ENCODE data around the gene SEL1L2. TPM values are rescaled to one million over a fixed set of nuclear protein-coding genes. Genes with fewer than 3 reads are reported as not detected.
A peak's percentile ranks its signal among the peaks of the same experiment; 100 is the strongest.

The SEL1L2 gene
- total and polyA plus RNA-seq, 7 donors, result 0.36 to 1.5 (median 0.80) TPM

DNA sequence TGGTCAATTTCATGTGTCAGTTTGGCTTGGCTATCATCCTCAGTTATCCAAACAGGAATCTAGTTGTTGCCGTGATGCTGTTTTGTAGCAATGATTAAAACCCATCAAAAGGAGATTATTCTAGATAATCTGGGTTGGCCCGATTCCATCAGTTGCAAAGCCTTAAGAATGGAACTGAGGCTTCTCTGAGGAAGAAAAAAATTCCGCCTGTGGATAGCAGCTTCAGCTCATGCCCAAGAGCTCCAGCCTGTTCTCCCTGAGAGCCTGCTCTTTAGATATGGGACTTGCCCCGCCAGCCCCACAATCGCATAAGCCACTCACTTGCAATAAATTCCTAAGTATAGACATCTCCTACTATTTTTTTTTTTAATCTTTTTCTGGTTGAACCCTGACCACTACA lies 61.5 kb downstream of the SEL1L2 start:
- Histone ChIP-seq H3K4me3 (no peak overlapping the region), H3K27me3 (ENCODE audit: insufficient read depth in 3 of 3, low read length in 2 of 3) (no peaks in the 10 kb centered on the region), H3K36me3 (ENCODE audit: insufficient read depth in 1 of 2, low read depth in 1 of 2) (no peaks in the 10 kb centered on the region), H3K9me3 (no peaks in the 10 kb centered on the region), H3K4me1 (no peaks in the 10 kb centered on the region), H3K27ac (no peak overlapping the region)
- ATAC-seq, result no peak
- TF ChIP-seq, protein P1, sequence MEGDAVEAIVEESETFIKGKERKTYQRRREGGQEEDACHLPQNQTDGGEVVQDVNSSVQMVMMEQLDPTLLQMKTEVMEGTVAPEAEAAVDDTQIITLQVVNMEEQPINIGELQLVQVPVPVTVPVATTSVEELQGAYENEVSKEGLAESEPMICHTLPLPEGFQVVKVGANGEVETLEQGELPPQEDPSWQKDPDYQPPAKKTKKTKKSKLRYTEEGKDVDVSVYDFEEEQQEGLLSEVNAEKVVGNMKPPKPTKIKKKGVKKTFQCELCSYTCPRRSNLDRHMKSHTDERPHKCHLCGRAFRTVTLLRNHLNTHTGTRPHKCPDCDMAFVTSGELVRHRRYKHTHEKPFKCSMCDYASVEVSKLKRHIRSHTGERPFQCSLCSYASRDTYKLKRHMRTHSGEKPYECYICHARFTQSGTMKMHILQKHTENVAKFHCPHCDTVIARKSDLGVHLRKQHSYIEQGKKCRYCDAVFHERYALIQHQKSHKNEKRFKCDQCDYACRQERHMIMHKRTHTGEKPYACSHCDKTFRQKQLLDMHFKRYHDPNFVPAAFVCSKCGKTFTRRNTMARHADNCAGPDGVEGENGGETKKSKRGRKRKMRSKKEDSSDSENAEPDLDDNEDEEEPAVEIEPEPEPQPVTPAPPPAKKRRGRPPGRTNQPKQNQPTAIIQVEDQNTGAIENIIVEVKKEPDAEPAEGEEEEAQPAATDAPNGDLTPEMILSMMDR (IDR thresholded peaks at IDR 0.05), result no peak
- intact Hi-C loops (cut with DNase I), result no loop called here
- no peak for DNase-seq
- WGBS, 3 donors, result 58 to 66% (median 61%) methylated on average over 5 of the region's 5 CpGs

DNA sequence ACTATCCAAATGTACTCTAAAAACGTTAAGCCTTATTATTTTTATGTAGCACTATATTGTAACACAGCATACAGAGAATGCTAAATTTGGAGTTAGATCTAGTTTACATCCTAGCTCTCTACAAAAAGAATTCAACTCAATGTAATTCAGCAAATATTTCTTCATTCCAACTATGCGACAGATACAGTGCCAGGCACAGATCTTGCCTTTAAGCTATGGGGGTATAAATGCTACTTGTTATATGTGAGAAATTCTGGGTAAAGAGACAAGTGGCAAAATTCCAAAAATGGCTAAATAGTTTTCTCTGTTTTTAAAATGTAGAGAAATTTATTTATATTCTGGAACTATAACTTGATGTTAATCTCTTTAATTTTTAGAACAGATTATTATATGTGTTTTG lies 63.2 kb downstream of the SEL1L2 start:
- Histone ChIP-seq H3K27ac (no peak overlapping the region), H3K27me3 (ENCODE audit: insufficient read depth in 3 of 3, low read length in 2 of 3) (no peaks in the 10 kb centered on the region), H3K9me3 (no peaks in the 10 kb centered on the region), H3K4me3 (no peak overlapping the region), H3K4me1 (no peaks in the 10 kb centered on the region), H3K36me3 (ENCODE audit: insufficient read depth in 1 of 2, low read depth in 1 of 2) (no peaks in the 10 kb centered on the region)
- TF ChIP-seq, protein P1 (IDR thresholded peaks at IDR 0.05), result no peak
- DNase-seq, result no peak
- WGBS, 3 donors, result 35 to 54% (median 46%) methylated on average over 2 of the region's 2 CpGs
- intact Hi-C loops (cut with DNase I), result no loop called here
- ATAC-seq, result no peak

DNA sequence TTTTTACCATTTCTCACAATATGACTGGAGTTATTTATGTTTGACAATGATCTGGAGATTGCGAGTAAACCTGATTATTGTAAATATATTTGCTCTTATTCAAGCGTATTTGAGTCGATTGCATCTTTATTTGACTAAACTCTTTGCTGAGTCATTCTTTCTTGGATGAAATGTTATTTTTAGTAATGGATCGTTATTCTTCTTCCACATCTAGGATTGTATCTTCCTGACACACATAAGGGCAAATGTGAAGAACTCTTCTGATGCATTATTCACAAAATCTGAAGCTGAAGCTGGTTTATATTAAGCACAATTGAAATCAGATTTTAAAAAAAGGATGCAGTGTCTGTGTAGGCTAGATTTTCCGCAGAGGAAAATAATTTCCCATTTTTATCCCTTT lies 68.2 kb downstream of the SEL1L2 start:
- no peak overlapping the region for H3K4me3 ChIP-seq
- H3K36me3 ChIP-seq (ENCODE audit: insufficient read depth in 1 of 2, low read depth in 1 of 2), result no peaks in the 10 kb centered on the region
- no peak for DNase-seq
- intact Hi-C loops (cut with DNase I), result no loop called here
- H3K27ac ChIP-seq, result no peak overlapping the region
- TF ChIP-seq, protein P1 (IDR thresholded peaks at IDR 0.05), result no peak
- H3K4me1 ChIP-seq, result no peaks in the 10 kb centered on the region
- no peaks in the 10 kb centered on the region for H3K9me3 ChIP-seq
- no peak for ATAC-seq
- H3K27me3 ChIP-seq (ENCODE audit: insufficient read depth in 3 of 3, low read length in 2 of 3), result no peaks in the 10 kb centered on the region
- 72 to 81% (median 77%) methylated on average over 5 of the region's 5 CpGs for WGBS, 3 donors

DNA sequence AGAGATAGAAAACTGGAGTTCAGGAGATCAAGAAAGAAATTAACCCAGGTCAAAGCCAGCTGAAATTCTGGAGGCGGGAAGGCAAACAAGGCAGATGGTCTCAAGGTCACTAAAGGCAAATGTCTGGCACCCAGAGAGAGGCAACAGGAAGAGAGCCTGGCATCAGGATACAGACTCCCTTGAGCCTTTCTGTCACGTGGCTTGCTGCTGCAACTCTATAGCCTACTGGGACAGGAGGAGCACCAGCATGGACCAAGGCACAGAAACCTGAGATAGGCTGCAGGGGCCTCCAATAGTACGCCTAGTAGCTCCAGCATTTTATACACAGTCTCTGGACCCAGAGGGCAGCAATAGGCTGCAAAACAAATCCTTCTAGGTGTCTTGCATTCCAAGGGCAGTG lies 75.1 kb downstream of the SEL1L2 start:
- TF ChIP-seq, protein P1 (IDR thresholded peaks at IDR 0.05), result no peak
- no peaks in the 10 kb centered on the region for H3K36me3 ChIP-seq (ENCODE audit: insufficient read depth in 1 of 2, low read depth in 1 of 2)
- no peak overlapping the region for H3K27ac ChIP-seq
- no peaks in the 10 kb centered on the region for H3K4me1 ChIP-seq
- WGBS, 3 donors, result 21 to 25% (median 24%) methylated on average over 3 of the region's 3 CpGs
- DNase-seq, result no peak
- H3K27me3 ChIP-seq (ENCODE audit: insufficient read depth in 3 of 3, low read length in 2 of 3), result no peaks in the 10 kb centered on the region
- intact Hi-C loops (cut with DNase I), result no loop called here
- H3K4me3 ChIP-seq, result no peak overlapping the region
- no peaks in the 10 kb centered on the region for H3K9me3 ChIP-seq
- ATAC-seq, result peak in 2 of 4 donors; percentile 51 to 80

DNA sequence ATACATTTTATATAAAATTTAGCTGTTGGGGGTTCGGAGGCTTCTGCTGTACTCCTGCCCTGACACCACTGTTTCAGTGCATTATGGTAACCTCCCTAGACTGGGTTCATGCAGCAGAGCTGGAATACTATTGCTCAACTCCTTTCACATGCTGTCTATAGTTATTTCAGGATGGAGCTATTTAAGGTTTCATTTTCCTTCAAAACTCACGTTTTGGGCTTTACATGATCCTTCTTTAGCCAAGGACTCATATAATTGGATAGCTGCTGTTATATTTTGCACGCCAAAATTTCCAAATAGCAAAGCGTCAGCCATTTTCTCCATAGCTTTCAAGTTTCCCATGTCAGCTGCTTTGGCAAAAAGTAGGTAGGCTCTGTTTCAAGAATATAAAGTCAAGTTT lies 76.8 kb downstream of the SEL1L2 start:
- TF ChIP-seq, protein P1 (IDR thresholded peaks at IDR 0.05), result no peak
- H3K27ac ChIP-seq, result no peak overlapping the region
- H3K4me3 ChIP-seq, result no peak overlapping the region
- DNase-seq (no peak), ATAC-seq (no peak)
- no peaks in the 10 kb centered on the region for H3K36me3 ChIP-seq (ENCODE audit: insufficient read depth in 1 of 2, low read depth in 1 of 2)
- no peaks in the 10 kb centered on the region for H3K4me1 ChIP-seq
- 43 to 52% (median 49%) methylated on average over 4 of the region's 4 CpGs for WGBS, 3 donors
- no peaks in the 10 kb centered on the region for H3K9me3 ChIP-seq
- no peaks in the 10 kb centered on the region for H3K27me3 ChIP-seq (ENCODE audit: insufficient read depth in 3 of 3, low read length in 2 of 3)
- intact Hi-C loops (cut with DNase I), result no loop called here

Data from psoas muscle (tissue), 8 donors.